IMR-90 (cell line): ENCODE measurements around the gene PPFIA1. TPM values are rescaled to one million over a fixed set of nuclear protein-coding genes. Genes with fewer than 3 reads are reported as not detected.

Experiments
- ATAC-seq: fragments of 200-7000 bp; cut with Tn5 transposase; 2 replicates; pipeline ENCODE4 v1.9.1; 2020; ENCODE audit warnings: low read depth, mild to moderate bottlenecking, moderate library complexity
- BruUV-seq: library from RNA; stranded (reverse); fragments of 400-500 nt; replicated peaks from 2 replicates; lab custom pipeline; 2021; lab: Mats Ljungman, UMichigan
- CTCF ChIA-PET: fragments of 300-600 bp; formaldehyde crosslinking; extraction: SDS; loops from one replicate; lab custom pipeline; 2021; ENCODE audit warnings: antibody characterized with exemption; lab: Yijun Ruan, JAX
- POLR2A ChIA-PET: fragments of 300-600 bp; sonication (Branson Sonifier 250); formaldehyde crosslinking; loops from one replicate; lab custom pipeline; 2022; ENCODE audit warnings: antibody characterized with exemption; ENCODE audit not compliant: unreplicated experiment; lab: Charles Lee
- DNase-seq: peaks from one replicate; pipeline ENCODE4 v3.0.0; 2013
- H2AFZ ChIP-seq: replicated peaks from 2 replicates; pipeline ENCODE3; 2013; ENCODE audit warnings: low read length, mild to moderate bottlenecking; ENCODE audit not compliant: poor library complexity
- H2AK5ac ChIP-seq: 2 replicates; pipeline ENCODE4 v1.6.1; 2013; ENCODE audit warnings: low read depth, low read length, inconsistent platforms
- H2AK9ac ChIP-seq: replicated peaks from 2 replicates; pipeline ENCODE3; 2013; ENCODE audit warnings: mild to moderate bottlenecking, low read depth, low read length, moderate library complexity; ENCODE audit not compliant: poor library complexity
- H2BK120ac ChIP-seq: 2 replicates; pipeline ENCODE4 v1.6.1; 2013; ENCODE audit warnings: low read depth, low read length, inconsistent platforms
- H2BK15ac ChIP-seq: 3 replicates; pipeline ENCODE4 v1.6.1; 2013; ENCODE audit warnings: low read depth, low read length, inconsistent platforms
- H2BK20ac ChIP-seq: 2 replicates; pipeline ENCODE4 v1.6.1; 2013; ENCODE audit warnings: low read depth, mild to moderate bottlenecking, inconsistent platforms, low read length, moderate library complexity
- H2BK5ac ChIP-seq: 2 replicates; pipeline ENCODE4 v1.6.1; 2013; ENCODE audit warnings: mild to moderate bottlenecking, low read depth, low read length, inconsistent platforms; ENCODE audit not compliant: poor library complexity, severe bottlenecking
- H3K14ac ChIP-seq: replicated peaks from 2 replicates; pipeline ENCODE4 v1.6.1; 2013; ENCODE audit warnings: low read depth, low read length, inconsistent platforms
- H3K18ac ChIP-seq: 2 replicates; pipeline ENCODE4 v1.6.1; 2013; ENCODE audit warnings: low read depth, low read length, control low read depth
- H3K23ac ChIP-seq: 2 replicates; pipeline ENCODE4 v1.6.1; 2013; ENCODE audit warnings: low read depth, low read length, inconsistent platforms
- H3K27ac ChIP-seq: 2 replicates; pipeline ENCODE4 v1.5.1; 2013; ENCODE audit warnings: mild to moderate bottlenecking, control low read depth, low read length; ENCODE audit not compliant: insufficient read depth
- H3K27me3 ChIP-seq: 2 replicates; pipeline ENCODE4 v1.6.1; 2013; ENCODE audit warnings: low read length; ENCODE audit not compliant: control insufficient read depth, insufficient read depth
- H3K36me3 ChIP-seq: 2 replicates; pipeline ENCODE4 v1.6.1; 2013; ENCODE audit warnings: low read length, mixed read lengths; ENCODE audit not compliant: control insufficient read depth, insufficient read depth
- H3K4ac ChIP-seq: 2 replicates; pipeline ENCODE4 v1.6.1; 2013; ENCODE audit warnings: low read depth, low read length, inconsistent platforms
- H3K4me1 ChIP-seq: 2 replicates; pipeline ENCODE4 v1.6.1; 2013; ENCODE audit warnings: low read length, mixed read lengths; ENCODE audit not compliant: control insufficient read depth, insufficient read depth
- H3K4me2 ChIP-seq: 2 replicates; pipeline ENCODE4 v1.6.1; 2013; ENCODE audit warnings: low read depth, mild to moderate bottlenecking, control low read depth, low read length, moderate library complexity
- H3K4me3 ChIP-seq: 2 replicates; pipeline ENCODE4 v1.5.1; 2013; ENCODE audit warnings: low read depth, mild to moderate bottlenecking, control low read depth, low read length, moderate library complexity; ENCODE audit not compliant: insufficient read depth
- H3K56ac ChIP-seq: 2 replicates; pipeline ENCODE4 v1.6.1; 2013; ENCODE audit warnings: low read length, inconsistent platforms; ENCODE audit not compliant: insufficient read depth; ENCODE audit errors: extremely low read depth
- H3K79me1 ChIP-seq, 2 experiments: 2 replicates each; pipeline ENCODE4 v1.6.1; 2013; ENCODE audit warnings: low read length in 2 of 2, inconsistent platforms in 1 of 2, low read depth in 1 of 2
- H3K9ac ChIP-seq: 2 replicates; pipeline ENCODE4 v1.6.1; 2013; ENCODE audit warnings: low read depth, low read length, control low read depth
- H3K9me1 ChIP-seq: 2 replicates; pipeline ENCODE4 v1.6.1; 2013; ENCODE audit warnings: low read length, inconsistent platforms; ENCODE audit not compliant: insufficient read depth
- H3K9me3 ChIP-seq: 2 replicates; pipeline ENCODE4 v1.6.1; 2013; ENCODE audit warnings: low read length; ENCODE audit not compliant: control insufficient read depth, insufficient read depth
- H4K20me1 ChIP-seq: 2 replicates; pipeline ENCODE4 v1.6.1; 2013; ENCODE audit warnings: low read length, inconsistent platforms; ENCODE audit not compliant: insufficient read depth
- H4K5ac ChIP-seq: 2 replicates; pipeline ENCODE4 v1.6.1; 2013; ENCODE audit warnings: mild to moderate bottlenecking, low read depth, low read length, control low read depth
- H4K8ac ChIP-seq, 2 experiments: 2 replicates each; pipeline ENCODE4 v1.6.1; 2013; ENCODE audit warnings: low read depth in 2 of 2, low read length in 2 of 2, control low read depth in 1 of 2, inconsistent platforms in 1 of 2
- H4K91ac ChIP-seq: 2 replicates; pipeline ENCODE4 v1.6.1; 2013; ENCODE audit warnings: low read depth, low read length, inconsistent platforms; ENCODE audit not compliant: insufficient read depth
- SMC3 ChIP-seq: fragments of 150-350 bp; IDR thresholded peaks from 2 replicates; pipeline ENCODE4 v1.6.1; 2016; ENCODE audit warnings: low read depth, mild to moderate bottlenecking, antibody characterized with exemption, low read length, moderate library complexity
- WGBS, 2 experiments: methylation state at CpG; one replicate each; pipeline versions ENCODE4 v1.1.5 to v1.1.7; 2013; ENCODE audit warnings: missing lambda C conversion rate in 2 of 2; ENCODE audit not compliant: insufficient read length in 1 of 2; ENCODE audit errors: extremely low coverage in 2 of 2; 5-methylcytosine and 5-hydroxymethylcytosine counted together
- dilution Hi-C: fragments of 300-500 bp; cut with HindIII; formaldehyde crosslinking; loops from one replicate; pipeline ENCODE4 v1.14.3; 2018; ENCODE audit warnings: low sequenced_read_pairs; ENCODE audit not compliant: unreplicated experiment
- in situ Hi-C: fragments of 300-500 bp; cut with MboI; formaldehyde crosslinking; loops from 3 replicates; pipeline ENCODE4 v1.14.3; 2019; ENCODE audit warnings: low sequenced_read_pairs, inconsistent platforms, mixed read lengths
- intact Hi-C: fragments of 100-400 bp; cut with micrococcal nuclease; formaldehyde crosslinking; loops from 2 replicates; pipeline ENCODE4 v1.10.0; 2022
- polyA plus RNA-seq, 3 experiments: library from polyadenylated mRNA; depleted of rRNA; stranded (reverse); fragments of >200 nt; gene quantifications; 2 replicates each; pipeline ENCODE4 v1.2.3, GENCODE V29; 2012; ENCODE audit warnings: low replicate concordance in 1 of 3
- total RNA-seq: library from RNA; depleted of rRNA; stranded (reverse); fragments of >200 nt; gene quantifications from 2 replicates; pipeline ENCODE4 v1.2.3, GENCODE V29; 2012

Gene PPFIA1
- total and polyA plus RNA-seq, 2 of the 4 experiments (the other 2 are of a cell fraction): 25.6 to 37.2 TPM

DNA sequence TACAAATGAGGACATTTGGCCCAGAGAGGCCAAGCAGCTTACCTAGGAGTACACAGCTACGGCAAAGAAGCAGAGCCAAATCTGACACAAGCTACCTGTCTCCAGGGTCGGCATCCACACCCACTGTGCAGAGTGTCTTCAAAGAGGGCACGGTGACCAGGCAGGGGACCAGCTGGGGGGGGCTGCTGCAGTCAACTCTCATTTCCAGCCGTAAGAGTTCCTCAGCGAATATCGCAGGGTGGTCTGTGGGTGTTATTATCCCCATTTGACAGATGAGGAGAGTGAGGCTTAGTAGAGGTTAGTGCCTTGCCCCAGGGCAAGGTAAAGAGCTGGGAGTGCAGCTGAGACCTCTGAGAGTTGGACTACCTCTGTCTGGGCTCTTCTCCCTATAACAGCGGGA, 7.1 kb upstream of the PPFIA1 start:
- Histone ChIP-seq H3K4me3 (no peak overlapping the region), H3K27ac (no peak overlapping the region), H2BK20ac (no peak overlapping the region), H2BK120ac (no peak overlapping the region), H3K36me3 (no peaks in the 10 kb centered on the region), H3K18ac (no peak overlapping the region), H3K9me1 (no peaks in the 10 kb centered on the region), H3K56ac (no peak overlapping the region), H4K5ac (no peak overlapping the region), H4K91ac (no peak overlapping the region), H3K23ac (no peak overlapping the region), H2BK15ac (no peak overlapping the region), H4K8ac (no peak overlapping the region), H2AFZ (no peak overlapping the region), H3K14ac (no peak overlapping the region), H2AK9ac (no peak overlapping the region), H3K27me3 (peaks cover 19% of the 10 kb centered on the region), H2AK5ac (no peak overlapping the region), H3K9me3 (no peaks in the 10 kb centered on the region), H3K79me1 (no peaks in the 10 kb centered on the region), H3K4me1 (no peaks in the 10 kb centered on the region), H3K4me2 (no peak overlapping the region), H3K9ac (no peak overlapping the region), H3K4ac (no peak overlapping the region), H4K20me1 (no peaks in the 10 kb centered on the region), H2BK5ac (no peak overlapping the region)
- ChIA-PET POLR2A (no interaction called here), CTCF (no interaction called here)
- in situ Hi-C loops (no loop called here), dilution Hi-C loops (no loop called here), intact Hi-C loops (no loop called here)
- WGBS, 2 experiments: 78% methylated on average over 4 of the region's 7 CpGs; no CpG with 5 or more reads in 1 of the 2 experiments
- ATAC-seq (no peak), DNase-seq (no peak)
- TF ChIP-seq SMC3: no peak
- BruUV-seq: no TSS peak
